ENCODE data around the gene RNF141. TPM values are rescaled to one million over a fixed set of nuclear protein-coding genes. Genes with fewer than 3 reads are reported as not detected.

Gene RNF141
- total RNA-seq, 1 experiment from 2014 or later = 35.8 TPM

DNA sequence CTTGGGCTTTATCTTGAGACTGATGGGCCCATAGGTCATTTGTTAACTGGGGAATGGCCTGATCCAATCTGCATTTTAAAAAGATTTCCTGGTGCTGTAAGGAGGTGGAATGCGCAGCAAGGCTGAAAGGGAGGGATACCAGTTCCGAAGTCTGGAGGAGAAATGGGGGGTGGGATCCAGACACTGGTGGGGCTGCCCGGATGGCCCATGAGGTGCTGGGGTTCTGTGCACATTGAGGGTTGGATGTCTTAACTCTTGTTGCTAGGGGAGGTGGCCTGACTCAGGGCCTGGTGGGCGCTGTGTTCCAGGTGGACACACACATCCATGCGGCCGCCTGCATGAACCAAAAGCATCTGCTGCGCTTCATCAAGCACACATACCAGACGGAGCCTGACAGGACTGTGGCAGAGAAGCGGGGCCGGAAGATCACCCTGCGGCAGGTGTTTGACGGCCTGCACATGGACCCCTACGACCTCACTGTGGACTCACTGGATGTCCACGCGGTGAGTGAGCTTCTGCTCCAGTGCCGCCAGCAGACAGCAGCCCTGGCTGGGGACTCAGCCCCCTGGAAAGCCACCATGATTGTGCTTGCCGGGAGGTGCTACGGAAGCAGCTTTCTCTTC lies 47.8 kb downstream of the RNF141 start:
- intact Hi-C loops (cut with micrococcal nuclease; ENCODE audit: unreplicated experiment) (no loop called here), in situ Hi-C loops (cut with HindIII; ENCODE audit: low pct_unique_long_range_greater_than_20kb, low sequenced_read_pairs) (no loop called here)
- TF ChIP-seq TCF7L2 (IDR thresholded peaks at IDR 0.05; ENCODE audit: low read depth, low read length) (no peak), SIN3A (IDR thresholded peaks at IDR 0.05; ENCODE audit: borderline replicate concordance, insufficient read depth, low read depth, low read length) (no peak), POLR2AphosphoS5 (IDR thresholded peaks at IDR 0.05; ENCODE audit: low read depth, low read length) (no peak), REST (IDR thresholded peaks at IDR 0.05; ENCODE audit: insufficient read depth in 1 of 2, low read depth in 2 of 2, low read length in 1 of 2) (no peak), CTCF (IDR thresholded peaks at IDR 0.05) (no peak)
- POLR2A ChIA-PET = no interaction called here
- BruUV-seq (replicated peaks) = no TSS peak
- Histone ChIP-seq H3K27me3 (ENCODE audit: control insufficient read depth, insufficient read depth, low read length) (no peaks in the 10 kb centered on the region), H3K36me3 (ENCODE audit: control insufficient read depth, insufficient read depth, low read length) (no peaks in the 10 kb centered on the region), H3K4me1 (ENCODE audit: control insufficient read depth, insufficient read depth, low read length) (peaks cover 6% of the 10 kb centered on the region; the same call in 1 of the 2 replicates), H3K4me3 (ENCODE audit: low read depth in 2 of 2, low read length in 2 of 2) (no peak overlapping the region), H3K9me3 (ENCODE audit: control insufficient read depth, insufficient read depth, low read depth, low read length) (no peaks in the 10 kb centered on the region), H3K27ac (ENCODE audit: low read length) (no peak overlapping the region)
- DNase-seq (ENCODE audit: low read depth, low spot score) (no peak), ATAC-seq (no peak)
- CTCF ChIA-PET = no interaction called here

DNA sequence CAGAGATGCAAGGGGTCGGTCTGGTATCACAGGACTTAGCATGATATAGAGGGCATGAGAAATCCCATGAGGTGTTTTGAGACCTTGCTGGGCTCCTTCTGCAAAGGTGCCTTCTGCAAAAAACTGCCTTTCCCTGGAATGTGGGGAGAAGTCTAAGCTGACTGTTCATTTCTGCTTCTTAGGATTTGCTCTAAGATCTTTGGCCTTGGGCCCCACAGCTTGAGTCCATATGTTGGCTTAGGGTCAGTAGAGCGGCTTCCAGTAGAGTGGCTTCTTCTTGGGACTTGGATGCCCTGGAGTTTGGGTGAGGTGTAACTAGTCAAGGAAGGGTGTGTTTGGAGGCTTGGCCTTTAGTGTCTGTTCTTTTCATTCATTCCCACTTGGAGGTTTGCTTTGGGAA lies 48.9 kb downstream of the RNF141 start:
- no TSS peak for BruUV-seq (replicated peaks)
- Histone ChIP-seq H3K9me3 (ENCODE audit: control insufficient read depth, insufficient read depth, low read depth, low read length) (no peaks in the 10 kb centered on the region), H3K4me3 (ENCODE audit: low read depth in 2 of 2, low read length in 2 of 2) (no peak overlapping the region), H3K27me3 (ENCODE audit: control insufficient read depth, insufficient read depth, low read length) (no peaks in the 10 kb centered on the region), H3K36me3 (ENCODE audit: control insufficient read depth, insufficient read depth, low read length) (no peaks in the 10 kb centered on the region), H3K4me1 (ENCODE audit: control insufficient read depth, insufficient read depth, low read length) (peaks cover 6% of the 10 kb centered on the region; the same call in 1 of the 2 replicates), H3K27ac (ENCODE audit: low read length) (no peak overlapping the region)
- POLR2A ChIA-PET = no interaction called here
- CTCF ChIA-PET = no interaction called here
- DNase-seq (ENCODE audit: low read depth, low spot score) (no peak), ATAC-seq (no peak)
- intact Hi-C loops (cut with micrococcal nuclease; ENCODE audit: unreplicated experiment) = no loop called here
- TF ChIP-seq POLR2AphosphoS5 (IDR thresholded peaks at IDR 0.05; ENCODE audit: low read depth, low read length) (no peak), TCF7L2 (IDR thresholded peaks at IDR 0.05; ENCODE audit: low read depth, low read length) (no peak), CTCF (IDR thresholded peaks at IDR 0.05) (no peak), REST (IDR thresholded peaks at IDR 0.05; ENCODE audit: insufficient read depth in 1 of 2, low read depth in 2 of 2, low read length in 1 of 2) (no peak), SIN3A (IDR thresholded peaks at IDR 0.05; ENCODE audit: borderline replicate concordance, insufficient read depth, low read depth, low read length) (no peak)
- in situ Hi-C loops (cut with HindIII; ENCODE audit: low pct_unique_long_range_greater_than_20kb, low sequenced_read_pairs) = no loop called here
